Myocyte (in vitro differentiated cells): ENCODE data around the gene STARD4. TPM values are rescaled to one million over a fixed set of nuclear protein-coding genes. Genes with fewer than 3 reads are reported as not detected.

Source experiments
- DNase-seq: peaks from one replicate; pipeline ENCODE4 v3.0.0-alpha.2; 2012; ENCODE audit warnings: low read depth
- total RNA-seq: library from RNA; depleted of rRNA; stranded (reverse); fragments of >200 nt; gene quantifications from 2 replicates; pipeline ENCODE4 v1.2.3, GENCODE V29; 2014

Gene STARD4
- total RNA-seq, 1 donor from 2014 or later = 124 TPM

DNA sequence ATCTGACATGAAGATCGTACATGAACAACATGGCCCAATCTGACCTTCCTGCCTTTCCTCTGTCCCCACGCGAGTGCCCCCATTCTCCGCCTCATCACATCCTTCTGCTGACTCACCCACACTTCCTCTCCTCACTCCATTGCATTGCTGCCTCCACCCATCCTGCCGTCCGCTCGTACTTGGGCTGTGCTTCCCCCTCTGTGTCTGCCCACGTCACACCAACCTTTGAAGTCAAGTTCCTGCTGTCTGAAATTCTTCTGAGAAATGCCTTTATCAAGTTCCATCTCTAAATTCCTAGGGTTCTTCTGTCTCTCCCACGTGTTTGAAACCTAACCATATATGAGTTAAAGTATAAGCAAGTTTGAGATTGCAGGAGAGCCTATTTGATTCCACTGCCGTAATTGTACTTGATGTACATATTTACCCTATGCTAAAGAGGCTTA, 18.0 kb upstream of the STARD4 start:
- DNase-seq = no peak

GRCh38 chr5:111528056-111528455, 15.7 kb upstream of the STARD4 start:
- no peak for DNase-seq

- DNase-seq = no peak
Measured at GRCh38 chr5:111520908-111521307, 8.6 kb upstream of the STARD4 start.

DNA sequence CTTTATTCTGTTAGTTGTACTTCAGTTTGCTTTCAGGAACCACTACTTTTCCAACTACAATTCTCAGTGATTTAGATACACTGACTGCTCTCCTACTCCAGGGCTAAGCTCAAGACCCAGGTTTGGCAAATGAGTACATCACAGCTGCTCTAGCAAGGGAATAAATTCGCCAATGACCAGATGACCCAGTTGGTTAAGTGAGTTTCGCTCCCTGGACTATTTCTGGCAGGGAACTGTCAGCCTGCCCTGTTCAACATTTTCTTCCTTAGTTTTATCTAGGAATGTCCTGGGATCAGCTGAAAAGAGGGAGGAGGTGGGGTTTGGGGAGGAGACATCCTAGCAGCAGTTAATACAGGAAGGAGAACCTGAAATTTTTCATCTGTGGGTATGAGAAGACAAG, 6.4 kb upstream of the STARD4 start:
- DNase-seq = peak; percentile 56

DNA sequence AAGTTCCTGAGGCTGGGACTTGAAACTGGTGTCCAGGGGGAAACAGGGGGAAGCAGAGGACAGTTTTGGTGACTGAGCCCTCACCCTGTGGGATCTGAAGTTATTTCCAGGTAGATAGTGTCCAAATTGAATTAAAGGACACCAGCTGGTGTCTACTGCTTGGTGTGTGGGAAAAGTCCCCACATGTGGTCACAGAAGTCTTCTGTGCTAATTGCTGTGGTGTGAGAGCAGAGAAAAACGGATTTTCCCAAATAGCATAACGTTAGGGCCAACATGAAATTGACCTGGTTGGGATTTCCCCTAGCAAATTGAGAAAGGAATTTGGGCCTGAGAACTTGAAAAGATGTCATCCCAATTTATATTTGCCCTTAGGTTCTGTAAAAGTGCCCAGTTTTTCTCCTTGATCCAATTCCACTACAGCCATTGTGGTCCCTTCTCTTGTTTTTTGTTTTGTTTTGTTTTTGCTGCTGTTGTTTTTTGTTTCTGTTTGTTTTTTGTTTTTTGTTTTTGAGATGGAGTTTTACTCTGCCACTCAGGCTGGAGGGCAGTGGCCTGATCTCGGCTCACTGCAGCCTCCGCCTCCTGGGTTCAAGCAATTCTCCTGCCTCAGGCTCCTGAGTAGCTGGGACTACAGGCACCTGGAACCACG, 5.6 kb upstream of the STARD4 start:
- DNase-seq = no peak

GRCh38 chr5:111514087-111514486, 1.8 kb upstream of the STARD4 start:
- DNase-seq = no peak

GRCh38 chr5:111513131-111513520, 791 bp upstream of the STARD4 start:
- no peak for DNase-seq

GRCh38 chr5:111511831-111512374, 432 bp downstream of the STARD4 start:
- DNase-seq = no peak

- DNase-seq = no peak
Measured at GRCh38 chr5:111511174-111511830, 1.0 kb downstream of the STARD4 start.

DNA sequence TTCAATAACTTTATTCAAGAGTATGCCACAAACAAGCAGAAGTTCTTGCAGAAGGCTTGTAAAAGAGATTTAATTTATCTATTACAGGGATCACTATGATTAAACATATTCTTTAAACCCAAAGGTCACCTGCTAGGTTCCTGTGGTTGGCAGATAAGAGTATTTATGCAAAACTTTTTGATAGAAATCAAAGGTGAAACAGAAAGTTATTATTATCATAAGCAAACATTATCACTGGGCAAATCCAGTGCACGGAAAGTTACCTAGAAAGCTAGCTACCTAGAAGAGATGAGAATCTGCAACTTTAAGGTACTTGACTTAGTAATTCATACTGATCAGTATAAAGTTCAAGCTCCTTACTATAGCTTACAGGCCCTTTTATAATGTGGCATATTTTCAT, 3.2 kb downstream of the STARD4 start:
- no peak for DNase-seq

- no peak for DNase-seq
Measured at GRCh38 chr5:111507276-111507675, 5.1 kb downstream of the STARD4 start.

DNA sequence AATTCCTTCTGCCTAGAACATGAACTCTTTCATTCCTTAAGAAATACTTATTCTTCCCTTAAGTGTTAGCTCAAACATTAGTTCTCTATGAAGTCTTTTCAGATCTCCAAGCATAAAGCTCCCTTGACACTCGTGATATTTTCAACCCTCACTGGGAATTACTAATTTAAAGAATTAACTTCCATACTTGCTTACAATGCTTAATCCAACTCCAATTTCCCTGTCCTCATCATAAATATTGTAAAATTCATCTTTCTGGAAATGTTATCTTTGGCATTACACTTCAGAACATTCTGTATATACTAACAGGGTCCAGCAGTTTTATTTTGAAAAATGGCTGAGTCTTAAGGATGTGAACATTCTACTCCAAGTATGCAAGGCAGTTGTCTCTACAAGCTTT, 7.2 kb downstream of the STARD4 start:
- no peak for DNase-seq

GRCh38 chr5:111502956-111503355, 9.4 kb downstream of the STARD4 start:
- no peak for DNase-seq

- DNase-seq = no peak
Measured at GRCh38 chr5:111498346-111498745, 14.0 kb downstream of the STARD4 start.

GRCh38 chr5:111495159-111495558, 17.2 kb downstream of the STARD4 start:
- DNase-seq = no peak

DNA sequence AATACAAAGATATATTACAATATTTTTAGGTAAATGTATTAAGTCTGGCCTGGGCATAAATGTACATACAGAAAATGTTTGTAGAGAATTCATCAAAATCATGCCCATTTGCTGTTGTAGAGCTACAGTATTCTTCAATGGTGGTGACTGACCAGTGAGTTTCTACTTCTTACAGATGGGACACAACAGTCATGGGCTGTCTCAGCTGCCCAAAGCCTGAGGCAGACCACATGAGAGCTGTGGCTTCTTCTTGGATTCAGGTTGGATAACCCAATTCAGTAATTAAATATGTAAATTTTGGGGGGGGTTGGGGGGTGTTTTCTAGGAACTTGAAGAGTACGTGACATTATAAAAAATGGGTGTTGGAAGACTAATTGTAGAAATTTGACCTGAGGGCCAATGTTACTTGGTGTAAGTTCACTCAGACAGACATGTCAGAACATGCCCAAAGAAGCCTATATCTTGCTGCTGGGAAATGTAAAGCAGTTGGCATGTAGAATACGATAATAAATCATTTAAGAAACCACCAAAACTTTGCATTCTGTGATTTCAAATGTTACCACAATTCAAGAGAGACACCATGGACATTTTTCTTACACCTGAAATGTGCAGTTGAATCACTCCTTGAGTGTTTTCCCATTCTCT, 17.9 kb downstream of the STARD4 start:
- peak; percentile 12 for DNase-seq

DNA sequence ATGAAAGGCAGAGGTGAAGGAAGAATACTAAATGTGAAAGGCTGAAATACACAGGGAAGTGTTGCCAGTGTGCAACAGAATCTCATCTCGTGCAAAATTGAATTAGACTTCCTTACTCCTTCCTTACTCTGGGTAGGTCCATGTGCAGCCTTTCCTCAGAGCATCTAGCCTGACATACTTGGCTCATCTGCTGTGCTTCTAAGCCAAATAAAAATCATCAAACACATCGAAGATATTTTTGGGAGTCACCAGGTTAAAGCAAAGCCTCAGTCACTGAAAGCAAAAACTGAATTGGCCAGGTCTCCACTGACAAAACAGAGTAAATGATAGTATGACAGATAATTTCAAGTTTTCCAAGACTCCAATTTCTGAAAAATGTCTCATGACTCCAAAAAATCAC, 19.3 kb downstream of the STARD4 start:
- DNase-seq = no peak

GRCh38 chr5:111488353-111488752, 24.0 kb downstream of the STARD4 start:
- DNase-seq = no peak

- no peak for DNase-seq
Measured at GRCh38 chr5:111486926-111487325, 25.4 kb downstream of the STARD4 start.

GRCh38 chr5:111486055-111486454, 26.3 kb downstream of the STARD4 start:
- peak; percentile 18 for DNase-seq

DNA sequence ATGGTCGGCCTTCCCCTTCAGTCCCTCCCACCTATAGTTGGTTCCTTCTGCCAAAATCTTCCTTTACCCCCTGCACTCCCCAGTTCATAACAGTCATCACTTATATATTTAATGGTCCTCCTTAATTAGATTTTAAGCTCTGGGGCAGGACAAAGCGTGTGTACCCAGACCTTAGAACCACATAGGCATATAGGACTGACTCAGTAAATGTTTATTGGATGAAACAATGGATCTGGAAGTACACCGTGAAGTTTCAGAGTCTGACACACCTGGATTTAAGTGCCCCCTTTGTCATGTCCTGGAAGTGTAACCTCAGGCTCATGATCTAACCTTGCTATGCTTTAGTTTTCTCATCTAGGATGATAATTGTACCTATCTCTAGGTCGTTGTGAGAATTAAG, 32.0 kb downstream of the STARD4 start:
- DNase-seq = no peak

- DNase-seq = no peak
Measured at GRCh38 chr5:111478898-111479297, 33.4 kb downstream of the STARD4 start.
